Fibroblast of lung (primary cell): ENCODE measurements around the gene EFNA5. TPM values are rescaled to one million over a fixed set of nuclear protein-coding genes. Genes with fewer than 3 reads are reported as not detected.

ENCODE experiments used
- DNase-seq, 2 donors: peaks; one replicate each; pipeline versions ENCODE4 v3.0.0 to v3.0.0-alpha.2; 2010; ENCODE audit warnings: low read depth in 2 of 2
- H2AFZ ChIP-seq: 2 replicates; pipeline ENCODE4 v1.5.1; 2012; ENCODE audit warnings: low read length, control low read depth, inconsistent platforms
- H3K27ac ChIP-seq: 2 replicates; pipeline ENCODE4 v1.5.1; 2011; ENCODE audit warnings: low read length, control low read depth; ENCODE audit not compliant: insufficient read depth
- H3K27me3 ChIP-seq: 2 replicates; pipeline ENCODE4 v1.5.1; 2011; ENCODE audit warnings: mild to moderate bottlenecking, low read length; ENCODE audit not compliant: control insufficient read depth, insufficient read depth
- H3K36me3 ChIP-seq: 2 replicates; pipeline ENCODE4 v1.5.1; 2011; ENCODE audit warnings: low read length; ENCODE audit not compliant: control insufficient read depth, insufficient read depth
- H3K4me1 ChIP-seq: 2 replicates; pipeline ENCODE4 v1.5.1; 2011; ENCODE audit warnings: low read length; ENCODE audit not compliant: control insufficient read depth, insufficient read depth; ENCODE audit errors: extremely low read depth
- H3K4me2 ChIP-seq: 2 replicates; pipeline ENCODE4 v1.5.1; 2011; ENCODE audit warnings: low read length, control low read depth; ENCODE audit not compliant: insufficient read depth; ENCODE audit errors: extremely low read depth
- H3K4me3 ChIP-seq, 4 experiments: fragments of 200-600 bp in 1 of 4; sonication (generic) in 1 of 4; replicated peaks in 1 of 4; 2 replicates each; pipeline ENCODE4 v1.5.1; 2011 to 2016; ENCODE audit warnings: low read length in 4 of 4, low read depth in 3 of 4, mild to moderate bottlenecking in 3 of 4, control low read depth in 2 of 4, inconsistent platforms in 1 of 4, mixed read lengths in 1 of 4; ENCODE audit not compliant: insufficient read depth in 1 of 4; ENCODE audit errors: control extremely low read depth in 1 of 4
- H3K79me2 ChIP-seq: 2 replicates; pipeline ENCODE4 v1.5.1; 2012; ENCODE audit warnings: mild to moderate bottlenecking, low read length, inconsistent platforms; ENCODE audit not compliant: control insufficient read depth, insufficient read depth
- H3K9ac ChIP-seq: 2 replicates; pipeline ENCODE4 v1.5.1; 2011; ENCODE audit warnings: mild to moderate bottlenecking, low read length, control low read depth; ENCODE audit not compliant: insufficient read depth
- H3K9me3 ChIP-seq: 2 replicates; pipeline ENCODE4 v1.5.1; 2012; ENCODE audit warnings: low read depth, low read length; ENCODE audit not compliant: control insufficient read depth, insufficient read depth
- H4K20me1 ChIP-seq: 2 replicates; pipeline ENCODE4 v1.5.1; 2011; ENCODE audit warnings: low read length; ENCODE audit not compliant: control insufficient read depth, insufficient read depth; ENCODE audit errors: extremely low read depth
- EZH2 ChIP-seq: IDR thresholded peaks from 2 replicates; pipeline ENCODE4 v1.5.1; 2012; ENCODE audit warnings: low read length, control low read depth, mild to moderate bottlenecking; ENCODE audit errors: missing control alignments
- polyA plus RNA-seq, 2 donors: library from polyadenylated mRNA; depleted of rRNA in 1 of 2; stranded (reverse) in 1 of 2; unstranded in 1 of 2; fragments of >200 nt; gene quantifications; 2 replicates each; pipeline ENCODE4 v1.2.1, GENCODE V29; 2011 to 2012; ENCODE audit warnings: missing spikeins in 1 of 2
- total RNA-seq: library from RNA; depleted of rRNA; stranded (reverse); fragments of >200 nt; gene quantifications from 2 replicates; pipeline ENCODE4 v1.2.1, GENCODE V29; 2014
- TF ChIP-seq, protein P1 (sequence below), 2 donors: IDR thresholded peaks in 1 of 2; conservative IDR thresholded peaks in 1 of 2; 1 replicate in 1 of 2; 2 replicates in 1 of 2; pipeline ENCODE4 v1.5.1; 2011 to 2012; ENCODE audit warnings: low read length in 2 of 2, control low read depth in 1 of 2, inconsistent platforms in 1 of 2, low read depth in 1 of 2, mild to moderate bottlenecking in 1 of 2

Gene EFNA5
- total and polyA plus RNA-seq, 2 donors (not counting 1 experiment from before 2014, with no cell fraction given) = 3.5 to 3.7 TPM

DNA sequence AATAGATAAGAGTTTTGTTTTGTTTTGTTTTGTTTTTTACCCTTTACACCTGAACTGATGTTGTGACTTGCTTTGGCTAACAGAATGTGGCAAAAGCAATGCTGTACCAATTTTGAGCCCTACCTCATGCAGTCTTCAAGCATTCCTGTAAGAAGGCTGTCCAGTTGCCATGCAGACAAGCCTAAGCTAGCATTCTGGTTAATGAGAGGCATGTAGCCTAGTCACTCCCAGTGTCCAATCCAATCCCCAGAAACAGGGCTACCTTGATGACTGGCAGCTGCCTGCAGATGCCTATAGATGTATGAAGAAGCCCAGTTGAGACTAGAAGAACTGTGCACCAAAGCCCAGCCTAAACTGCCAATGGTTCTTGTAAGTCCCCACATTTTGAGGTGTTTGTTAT is 9.4 kb upstream of the EFNA5 start:
- Histone ChIP-seq H3K4me1 (no peaks in the 10 kb centered on the region), H4K20me1 (no peaks in the 10 kb centered on the region), H3K27ac (no peak overlapping the region), H3K4me3 (no peak overlapping the region), H3K9me3 (no peaks in the 10 kb centered on the region), H3K4me2 (no peak overlapping the region), H3K79me2 (no peaks in the 10 kb centered on the region), H3K36me3 (no peaks in the 10 kb centered on the region), H3K9ac (no peak overlapping the region), H2AFZ (no peak overlapping the region), H3K27me3 (no peaks in the 10 kb centered on the region)
- DNase-seq = no peak
- no peak for TF ChIP-seq EZH2
- TF ChIP-seq, protein P1, sequence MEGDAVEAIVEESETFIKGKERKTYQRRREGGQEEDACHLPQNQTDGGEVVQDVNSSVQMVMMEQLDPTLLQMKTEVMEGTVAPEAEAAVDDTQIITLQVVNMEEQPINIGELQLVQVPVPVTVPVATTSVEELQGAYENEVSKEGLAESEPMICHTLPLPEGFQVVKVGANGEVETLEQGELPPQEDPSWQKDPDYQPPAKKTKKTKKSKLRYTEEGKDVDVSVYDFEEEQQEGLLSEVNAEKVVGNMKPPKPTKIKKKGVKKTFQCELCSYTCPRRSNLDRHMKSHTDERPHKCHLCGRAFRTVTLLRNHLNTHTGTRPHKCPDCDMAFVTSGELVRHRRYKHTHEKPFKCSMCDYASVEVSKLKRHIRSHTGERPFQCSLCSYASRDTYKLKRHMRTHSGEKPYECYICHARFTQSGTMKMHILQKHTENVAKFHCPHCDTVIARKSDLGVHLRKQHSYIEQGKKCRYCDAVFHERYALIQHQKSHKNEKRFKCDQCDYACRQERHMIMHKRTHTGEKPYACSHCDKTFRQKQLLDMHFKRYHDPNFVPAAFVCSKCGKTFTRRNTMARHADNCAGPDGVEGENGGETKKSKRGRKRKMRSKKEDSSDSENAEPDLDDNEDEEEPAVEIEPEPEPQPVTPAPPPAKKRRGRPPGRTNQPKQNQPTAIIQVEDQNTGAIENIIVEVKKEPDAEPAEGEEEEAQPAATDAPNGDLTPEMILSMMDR (conservative IDR thresholded peaks at IDR 0.05 in 1 of 2, IDR thresholded peaks at IDR 0.05 in 1 of 2; ENCODE audit: low read depth in 1 of 2, low read length in 2 of 2) = no peak

DNA sequence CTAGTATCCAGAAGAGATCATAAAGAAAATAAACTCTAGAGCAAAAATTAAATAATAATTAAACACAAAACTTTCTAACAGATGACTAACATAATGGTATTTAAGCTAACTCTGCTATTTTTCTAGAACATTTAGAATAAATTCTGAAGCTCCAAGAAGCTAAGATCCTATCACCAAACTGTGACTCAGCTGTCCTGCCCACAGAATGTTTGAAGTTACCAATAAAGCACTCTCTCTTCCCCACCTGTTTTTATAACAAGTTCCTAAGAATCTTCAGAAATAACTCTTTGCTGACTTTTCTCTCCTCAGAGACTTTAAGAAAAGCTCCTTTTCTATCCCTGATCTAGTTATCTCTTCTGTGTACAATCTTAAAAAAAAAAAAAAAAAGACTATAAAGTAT is 6.0 kb upstream of the EFNA5 start:
- Histone ChIP-seq H3K27me3 (no peaks in the 10 kb centered on the region), H3K9ac (no peak overlapping the region), H3K4me2 (no peak overlapping the region), H3K79me2 (no peaks in the 10 kb centered on the region), H2AFZ (no peak overlapping the region), H3K4me3 (no peak overlapping the region), H3K9me3 (no peaks in the 10 kb centered on the region), H3K36me3 (no peaks in the 10 kb centered on the region), H4K20me1 (no peaks in the 10 kb centered on the region), H3K27ac (no peak overlapping the region), H3K4me1 (no peaks in the 10 kb centered on the region)
- TF ChIP-seq EZH2 = no peak
- TF ChIP-seq, protein P1 (conservative IDR thresholded peaks at IDR 0.05 in 1 of 2, IDR thresholded peaks at IDR 0.05 in 1 of 2; ENCODE audit: low read depth in 1 of 2, low read length in 2 of 2) = no peak
- peak in 1 of 2 donors; percentile 56 for DNase-seq

DNA sequence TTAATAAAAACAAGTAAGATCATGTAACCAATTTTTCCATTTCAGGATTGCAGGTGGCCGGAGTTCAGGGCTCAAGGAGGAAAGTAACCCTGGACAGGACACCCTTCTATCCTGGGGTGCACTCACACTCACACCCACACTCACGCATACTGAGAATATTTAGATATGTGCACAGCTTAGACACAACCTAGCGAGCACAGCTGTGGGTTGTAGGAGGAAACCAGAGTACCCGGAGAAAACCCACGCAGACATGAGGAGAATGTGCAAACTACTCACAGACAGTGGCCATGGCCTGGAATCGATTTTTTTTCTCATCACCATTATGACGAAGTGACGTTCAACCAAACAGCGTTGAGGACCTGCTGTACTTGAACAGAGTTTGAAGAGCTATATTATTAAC is 4.5 kb upstream of the EFNA5 start:
- H3K27me3 ChIP-seq = no peaks in the 10 kb centered on the region
- H3K9me3 ChIP-seq = no peaks in the 10 kb centered on the region
- no peak overlapping the region for H3K4me3 ChIP-seq
- H2AFZ ChIP-seq = no peak overlapping the region
- H3K9ac ChIP-seq = no peak overlapping the region
- H3K27ac ChIP-seq = no peak overlapping the region
- no peaks in the 10 kb centered on the region for H4K20me1 ChIP-seq
- no peak for DNase-seq
- no peak for TF ChIP-seq EZH2
- TF ChIP-seq, protein P1 (conservative IDR thresholded peaks at IDR 0.05 in 1 of 2, IDR thresholded peaks at IDR 0.05 in 1 of 2; ENCODE audit: low read depth in 1 of 2, low read length in 2 of 2) = no peak
- H3K79me2 ChIP-seq = peaks cover 2% of the 10 kb centered on the region
- H3K36me3 ChIP-seq = no peaks in the 10 kb centered on the region
- H3K4me1 ChIP-seq = no peaks in the 10 kb centered on the region
- H3K4me2 ChIP-seq = no peak overlapping the region
